ENCODE results near the gene MBNL2. TPM values are rescaled to one million over a fixed set of nuclear protein-coding genes. Genes with fewer than 3 reads are reported as not detected.

Gene MBNL2
- total and polyA plus RNA-seq, 2 experiments from 2014 or later, result 27.4 to 97.9 TPM

GRCh38 chr13:97333983-97334382, 111.8 kb downstream of the MBNL2 start:
- no peak for DNase-seq (ENCODE audit: low spot score)
- Histone ChIP-seq H2AFZ (no peak overlapping the region), H3K9me2 (replicated peaks; ENCODE audit: insufficient read depth) (no peaks in the 10 kb centered on the region), H3K27ac (no peak overlapping the region), H3K4me1 (ENCODE audit: insufficient read depth) (no peaks in the 10 kb centered on the region), H3K9me3 (ENCODE audit: low read depth) (no peaks in the 10 kb centered on the region), H3K4me2 (no peak overlapping the region), H3K79me2 (peaks cover 62% of the 10 kb centered on the region), H3K36me3 (replicated peaks; ENCODE audit: insufficient read depth, low read depth) (no peaks in the 10 kb centered on the region), H4K20me1 (ENCODE audit: insufficient read depth, poor library complexity, severe bottlenecking) (peaks cover 17% of the 10 kb centered on the region), H3K27me3 (no peaks in the 10 kb centered on the region), H3K4me3 (no peak overlapping the region)
- TF ChIP-seq EZH2 (IDR thresholded peaks at IDR 0.05; ENCODE audit: borderline replicate concordance), result no peak
- no peak for TF ChIP-seq EZH2phosphoT487 (IDR thresholded peaks at IDR 0.05; ENCODE audit: low read depth, severe bottlenecking, unreplicated experiment)
- TF ChIP-seq CTCF (IDR thresholded peaks at IDR 0.05; ENCODE audit: poor library complexity), result no peak
- WGBS (ENCODE audit: low lambda C conversion rate, missing lambda C conversion rate), result 94% methylated on average over 6 of the region's 6 CpGs

- Histone ChIP-seq H3K9me3 (ENCODE audit: low read depth) (no peaks in the 10 kb centered on the region), H3K4me1 (ENCODE audit: insufficient read depth) (no peaks in the 10 kb centered on the region), H3K27ac (no peak overlapping the region), H4K20me1 (ENCODE audit: insufficient read depth, poor library complexity, severe bottlenecking) (peaks cover 17% of the 10 kb centered on the region), H3K9me2 (replicated peaks; ENCODE audit: insufficient read depth) (no peaks in the 10 kb centered on the region), H2AFZ (no peak overlapping the region), H3K27me3 (no peaks in the 10 kb centered on the region), H3K4me3 (no peak overlapping the region), H3K36me3 (replicated peaks; ENCODE audit: insufficient read depth, low read depth) (no peaks in the 10 kb centered on the region), H3K79me2 (peaks cover 61% of the 10 kb centered on the region), H3K4me2 (no peak overlapping the region)
- DNase-seq (ENCODE audit: low spot score), result no peak
- WGBS (ENCODE audit: low lambda C conversion rate, missing lambda C conversion rate), result 96% methylated on average over 3 of the region's 3 CpGs
- TF ChIP-seq CTCF (IDR thresholded peaks at IDR 0.05; ENCODE audit: poor library complexity), result no peak
- TF ChIP-seq EZH2 (IDR thresholded peaks at IDR 0.05; ENCODE audit: borderline replicate concordance), result no peak
- no peak for TF ChIP-seq EZH2phosphoT487 (IDR thresholded peaks at IDR 0.05; ENCODE audit: low read depth, severe bottlenecking, unreplicated experiment)
Measured at GRCh38 chr13:97334690-97335089, 112.6 kb downstream of the MBNL2 start.

- H3K4me3 ChIP-seq, result no peak overlapping the region
- peaks cover 52% of the 10 kb centered on the region for H3K79me2 ChIP-seq
- no peak for TF ChIP-seq CTCF (IDR thresholded peaks at IDR 0.05; ENCODE audit: poor library complexity)
- TF ChIP-seq EZH2phosphoT487 (IDR thresholded peaks at IDR 0.05; ENCODE audit: low read depth, severe bottlenecking, unreplicated experiment), result no peak
- no peak for TF ChIP-seq EZH2 (IDR thresholded peaks at IDR 0.05; ENCODE audit: borderline replicate concordance)
- H3K36me3 ChIP-seq (replicated peaks; ENCODE audit: insufficient read depth, low read depth), result no peaks in the 10 kb centered on the region
- H3K27me3 ChIP-seq, result no peaks in the 10 kb centered on the region
- H3K9me2 ChIP-seq (replicated peaks; ENCODE audit: insufficient read depth), result no peaks in the 10 kb centered on the region
- 85% methylated on average over 6 of the region's 6 CpGs for WGBS (ENCODE audit: low lambda C conversion rate, missing lambda C conversion rate)
- H3K9me3 ChIP-seq (ENCODE audit: low read depth), result no peaks in the 10 kb centered on the region
- no peak overlapping the region for H3K4me2 ChIP-seq
- no peak for DNase-seq (ENCODE audit: low spot score)
- no peak overlapping the region for H2AFZ ChIP-seq
- no peak overlapping the region for H3K27ac ChIP-seq
- H4K20me1 ChIP-seq (ENCODE audit: insufficient read depth, poor library complexity, severe bottlenecking), result peaks cover 12% of the 10 kb centered on the region
- H3K4me1 ChIP-seq (ENCODE audit: insufficient read depth), result peaks cover 8% of the 10 kb centered on the region
Measured at GRCh38 chr13:97335488-97336134, 113.5 kb downstream of the MBNL2 start.
